Activated naive CD4-positive, alpha-beta T cell treated with anti-CD3 and anti-CD28 coated beads, Interleukin-2, amount 50 U/mL, for 16 hours (primary cell): Measurements from ENCODE around the gene GPRIN3.
"Not testable (repeated sequence)": the region's sequence is repeated elsewhere in the genome, so short reads cannot be mapped to it uniquely, and the experiment has no call there.

Experiments
- DNase-seq: peaks from one replicate; pipeline ENCODE4 v3.0.0-alpha.2; 2020

The GPRIN3 gene

GRCh38 chr4:89309154-89309553, 1.6 kb upstream of the GPRIN3 start:
- DNase-seq, result not testable (repeated sequence)

GRCh38 chr4:89308161-89308500, 531 bp upstream of the GPRIN3 start:
- no peak for DNase-seq

- no peak for DNase-seq
These were observed 488 bp downstream of the GPRIN3 start for GRCh38 chr4:89307178-89307445.

GRCh38 chr4:89306486-89307177, 968 bp downstream of the GPRIN3 start:
- DNase-seq, result no peak

- DNase-seq, result no peak
These were observed 1.7 kb downstream of the GPRIN3 start for GRCh38 chr4:89305712-89306437.

- DNase-seq, result no peak
These were observed 2.6 kb downstream of the GPRIN3 start for GRCh38 chr4:89305028-89305427.

- DNase-seq, result no peak
These were observed 3.7 kb downstream of the GPRIN3 start for GRCh38 chr4:89303814-89304388.

- no peak for DNase-seq
These were observed 4.4 kb downstream of the GPRIN3 start for GRCh38 chr4:89303177-89303576.

GRCh38 chr4:89301902-89302301, 5.7 kb downstream of the GPRIN3 start:
- no peak for DNase-seq

GRCh38 chr4:89301003-89301402, 6.6 kb downstream of the GPRIN3 start:
- no peak for DNase-seq

GRCh38 chr4:89300499-89300898, 7.1 kb downstream of the GPRIN3 start:
- DNase-seq, result no peak

- no peak for DNase-seq
These were observed 7.5 kb downstream of the GPRIN3 start for GRCh38 chr4:89300060-89300459.

- DNase-seq, result no peak
These were observed 8.3 kb downstream of the GPRIN3 start for GRCh38 chr4:89299153-89299791.

GRCh38 chr4:89298788-89299152, 8.8 kb downstream of the GPRIN3 start:
- DNase-seq, result no peak

- no peak for DNase-seq
These were observed 9.4 kb downstream of the GPRIN3 start for GRCh38 chr4:89298155-89298554.

GRCh38 chr4:89296896-89297295, 10.7 kb downstream of the GPRIN3 start:
- no peak for DNase-seq

GRCh38 chr4:89296399-89296798, 11.2 kb downstream of the GPRIN3 start:
- DNase-seq, result no peak

GRCh38 chr4:89295415-89295927, 12.1 kb downstream of the GPRIN3 start:
- no peak for DNase-seq

- DNase-seq, result no peak
These were observed 12.9 kb downstream of the GPRIN3 start for GRCh38 chr4:89294573-89295269.

- no peak for DNase-seq
These were observed 14.3 kb downstream of the GPRIN3 start for GRCh38 chr4:89293299-89293698.

- no peak for DNase-seq
These were observed 16.7 kb downstream of the GPRIN3 start for GRCh38 chr4:89290727-89291516.

GRCh38 chr4:89289312-89289711, 18.3 kb downstream of the GPRIN3 start:
- DNase-seq, result no peak

GRCh38 chr4:89288430-89288829, 19.2 kb downstream of the GPRIN3 start:
- DNase-seq, result no peak
